GM18511 (cell line): ENCODE measurements around the gene ARHGAP28.

ENCODE experiments used
- ATAC-seq: cut with Tn5 transposase; IDR thresholded peaks from one replicate; pipeline ENCODE4 v1.9.1; 2021; ENCODE audit warnings: mild to moderate bottlenecking, moderate library complexity; ENCODE audit not compliant: unreplicated experiment

The ARHGAP28 gene

GRCh38 chr18:6729247-6730091, at the start of gene ARHGAP28:
TSS of gene ARHGAP28 (plus strand) at chr18:6729716. CDS start at chr18:6729822, 106 bp downstream.
- ATAC-seq: no peak

GRCh38 chr18:6681331-6681875, 48.1 kb upstream of the ARHGAP28 start:
- no peak for ATAC-seq

GRCh38 chr18:6682437-6683111, 46.9 kb upstream of the ARHGAP28 start:
- ATAC-seq: no peak

GRCh38 chr18:6683112-6683876, 46.2 kb upstream of the ARHGAP28 start:
- no peak for ATAC-seq

GRCh38 chr18:6687676-6688075, 41.8 kb upstream of the ARHGAP28 start:
- no peak for ATAC-seq

- ATAC-seq: no peak
These were observed 20.6 kb upstream of the ARHGAP28 start for GRCh38 chr18:6708890-6709289.

GRCh38 chr18:6711467-6711866, 18.0 kb upstream of the ARHGAP28 start:
- ATAC-seq: no peak

GRCh38 chr18:6712401-6712800, 17.1 kb upstream of the ARHGAP28 start:
- no peak for ATAC-seq

- no peak for ATAC-seq
These were observed 15.5 kb upstream of the ARHGAP28 start for GRCh38 chr18:6714010-6714409.

- no peak for ATAC-seq
These were observed 11.2 kb upstream of the ARHGAP28 start for GRCh38 chr18:6718267-6718666.

GRCh38 chr18:6719098-6719846, 10.2 kb upstream of the ARHGAP28 start:
- ATAC-seq: no peak

GRCh38 chr18:6719910-6720683, 9.4 kb upstream of the ARHGAP28 start:
- ATAC-seq: no peak

- ATAC-seq: no peak
These were observed 7.8 kb upstream of the ARHGAP28 start for GRCh38 chr18:6721755-6722154.

GRCh38 chr18:6722690-6723089, 6.8 kb upstream of the ARHGAP28 start:
- no peak for ATAC-seq

- ATAC-seq: no peak
These were observed 5.2 kb upstream of the ARHGAP28 start for GRCh38 chr18:6724331-6724730.

GRCh38 chr18:6728331-6728730, 1.2 kb upstream of the ARHGAP28 start:
- ATAC-seq: no peak

- no peak for ATAC-seq
These were observed 688 bp upstream of the ARHGAP28 start for GRCh38 chr18:6728809-6729246.

GRCh38 chr18:6730416-6731221, 1.1 kb downstream of the ARHGAP28 start:
- ATAC-seq: no peak

- no peak for ATAC-seq
These were observed 1.7 kb downstream of the ARHGAP28 start for GRCh38 chr18:6731222-6731596.
